A549 (cell line): ENCODE data around the gene SKAP1.

Experiments
- ESRRA ChIP-seq: fragments of 150-350 bp; IDR thresholded peaks from 2 replicates; pipeline ENCODE4 v1.6.1; 2014; ENCODE audit warnings: mild to moderate bottlenecking, low read length, borderline replicate concordance
- HOXA7 ChIP-seq: fragments of 250-450 bp; sonication (Bioruptor Pico); IDR thresholded peaks from 2 replicates; pipeline ENCODE4 v1.5.0; 2020; ENCODE audit warnings: mild to moderate bottlenecking, moderate library complexity
- POLR2AphosphoS2 ChIP-seq: conservative IDR thresholded peaks from 2 replicates; pipeline ENCODE4 v1.6.1; 2012; ENCODE audit warnings: low read length, improper control_type of control experiment, inconsistent platforms
- TF ChIP-seq, protein P1 (sequence below): fragments of >200 bp; sonication (Bioruptor Twin); formaldehyde crosslinking; IDR thresholded peaks from 3 replicates; pipeline ENCODE4 v1.5.1; 2016

DNA sequence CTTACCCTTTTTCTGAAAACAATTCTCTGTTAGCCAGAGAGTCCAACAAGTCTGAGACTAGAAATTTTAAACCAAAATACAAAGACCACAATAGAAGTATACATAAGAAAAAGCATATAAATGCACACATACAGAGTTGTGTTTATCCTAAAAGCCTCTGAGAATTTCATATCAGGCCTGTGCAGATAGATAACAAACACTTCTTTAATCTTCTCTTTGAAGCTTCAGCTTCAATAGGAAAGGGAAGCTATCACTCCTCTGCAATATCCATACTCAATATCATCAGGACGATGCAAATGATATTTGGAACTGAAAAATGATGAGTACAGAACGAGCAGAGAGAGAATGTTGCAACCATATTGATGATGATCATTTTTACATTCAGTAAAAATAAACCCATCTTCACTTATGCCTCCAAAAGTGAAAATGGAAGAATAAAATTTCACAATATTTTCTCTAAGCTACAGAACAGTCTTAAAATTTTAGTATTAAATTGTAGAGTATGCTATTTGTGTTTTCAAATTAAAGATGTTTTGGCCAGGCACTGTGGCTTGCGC, 61.6 kb downstream of the SKAP1 start:
- TF ChIP-seq POLR2AphosphoS2 (no peak), ESRRA (no peak), HOXA7 (CRISPR knock-in tag) (no peak)
- TF ChIP-seq, protein P1, sequence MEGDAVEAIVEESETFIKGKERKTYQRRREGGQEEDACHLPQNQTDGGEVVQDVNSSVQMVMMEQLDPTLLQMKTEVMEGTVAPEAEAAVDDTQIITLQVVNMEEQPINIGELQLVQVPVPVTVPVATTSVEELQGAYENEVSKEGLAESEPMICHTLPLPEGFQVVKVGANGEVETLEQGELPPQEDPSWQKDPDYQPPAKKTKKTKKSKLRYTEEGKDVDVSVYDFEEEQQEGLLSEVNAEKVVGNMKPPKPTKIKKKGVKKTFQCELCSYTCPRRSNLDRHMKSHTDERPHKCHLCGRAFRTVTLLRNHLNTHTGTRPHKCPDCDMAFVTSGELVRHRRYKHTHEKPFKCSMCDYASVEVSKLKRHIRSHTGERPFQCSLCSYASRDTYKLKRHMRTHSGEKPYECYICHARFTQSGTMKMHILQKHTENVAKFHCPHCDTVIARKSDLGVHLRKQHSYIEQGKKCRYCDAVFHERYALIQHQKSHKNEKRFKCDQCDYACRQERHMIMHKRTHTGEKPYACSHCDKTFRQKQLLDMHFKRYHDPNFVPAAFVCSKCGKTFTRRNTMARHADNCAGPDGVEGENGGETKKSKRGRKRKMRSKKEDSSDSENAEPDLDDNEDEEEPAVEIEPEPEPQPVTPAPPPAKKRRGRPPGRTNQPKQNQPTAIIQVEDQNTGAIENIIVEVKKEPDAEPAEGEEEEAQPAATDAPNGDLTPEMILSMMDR: no peak
